HTERT RPE-1 (cell line): Measurements from ENCODE around the gene SH3RF3.
"Not testable (repeated sequence)": the region's sequence is repeated elsewhere in the genome, so short reads cannot be mapped to it uniquely, and the experiment has no call there.

Experiments
- in situ Hi-C: fragments of 300-500 bp; cut with MboI; formaldehyde crosslinking; loops from 4 replicates; pipeline ENCODE4 v1.14.3; 2020; ENCODE audit warnings: low sequenced_read_pairs

Gene SH3RF3

GRCh38 chr2:109155553-109156451 lies 26.8 kb downstream of the SH3RF3 start:
- in situ Hi-C loops: no loop called here

GRCh38 chr2:109157563-109158105 lies 28.6 kb downstream of the SH3RF3 start:
- in situ Hi-C loops: no loop called here

DNA sequence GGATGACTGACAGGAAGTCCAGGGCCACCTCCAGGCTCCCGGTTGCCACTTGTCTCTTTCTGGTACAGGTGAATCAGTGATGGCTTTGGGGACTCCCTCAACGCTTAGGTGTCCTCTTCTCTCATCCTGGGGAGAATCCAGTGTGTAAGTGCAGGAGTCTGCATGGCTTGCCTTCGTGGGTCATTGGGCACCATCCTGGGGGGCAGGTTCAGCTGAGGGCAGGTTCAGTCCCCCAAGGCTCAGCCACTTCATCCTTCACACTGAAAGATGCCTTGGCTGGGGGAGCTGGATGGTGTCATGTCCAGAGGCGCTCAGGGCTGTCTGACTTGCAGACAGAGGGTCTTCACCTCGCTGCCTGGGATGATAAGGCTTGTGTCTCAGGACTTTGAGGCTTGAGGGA lies 29.2 kb downstream of the SH3RF3 start:
- in situ Hi-C loops: no loop called here

- in situ Hi-C loops: no loop called here
Measured at GRCh38 chr2:109159096-109159495, 30.1 kb downstream of the SH3RF3 start.

- in situ Hi-C loops: no loop called here
Measured at GRCh38 chr2:109160714-109161440, 31.9 kb downstream of the SH3RF3 start.

GRCh38 chr2:109162367-109162766 lies 33.4 kb downstream of the SH3RF3 start:
- in situ Hi-C loops: not testable (repeated sequence)

DNA sequence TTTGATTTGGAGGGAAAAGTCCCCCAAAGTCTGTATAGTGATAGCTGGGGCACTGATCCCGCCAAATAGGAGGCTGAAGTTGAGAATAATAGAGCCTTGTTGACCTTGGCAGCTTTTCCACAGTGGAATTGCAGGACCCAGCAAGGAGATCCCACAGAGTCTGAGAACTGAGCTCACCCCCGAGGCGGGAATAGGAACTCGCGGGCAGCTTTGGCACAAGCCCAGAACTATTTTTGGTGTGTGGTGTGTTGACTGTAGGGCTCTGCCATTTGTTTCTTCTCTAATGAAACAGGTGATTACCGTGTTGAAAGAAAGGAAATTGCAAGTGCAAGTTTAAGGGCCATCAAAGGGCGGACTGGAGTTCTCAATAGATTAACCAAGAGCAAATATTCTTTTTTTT lies 34.0 kb downstream of the SH3RF3 start:
- in situ Hi-C loops: no loop called here

DNA sequence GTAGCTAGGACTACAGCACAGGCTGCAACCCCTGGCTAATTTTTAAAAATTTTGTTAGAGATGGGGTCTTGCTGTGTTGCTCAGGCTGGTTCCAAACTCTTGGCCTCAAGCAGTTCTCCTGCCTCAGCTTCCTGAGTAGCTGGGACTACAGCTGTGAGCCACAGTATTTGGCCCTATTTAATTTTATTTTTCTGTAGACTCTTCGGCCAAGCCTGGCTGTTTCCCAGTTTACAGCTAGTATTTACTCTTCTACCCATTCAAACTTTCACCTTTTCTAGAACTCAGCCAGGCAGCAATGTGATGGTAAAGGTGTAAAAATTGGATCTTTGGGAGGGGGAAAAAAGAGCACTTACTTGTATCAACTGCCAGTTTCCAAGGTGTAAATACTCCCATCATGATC lies 35.3 kb downstream of the SH3RF3 start:
- in situ Hi-C loops: no loop called here

DNA sequence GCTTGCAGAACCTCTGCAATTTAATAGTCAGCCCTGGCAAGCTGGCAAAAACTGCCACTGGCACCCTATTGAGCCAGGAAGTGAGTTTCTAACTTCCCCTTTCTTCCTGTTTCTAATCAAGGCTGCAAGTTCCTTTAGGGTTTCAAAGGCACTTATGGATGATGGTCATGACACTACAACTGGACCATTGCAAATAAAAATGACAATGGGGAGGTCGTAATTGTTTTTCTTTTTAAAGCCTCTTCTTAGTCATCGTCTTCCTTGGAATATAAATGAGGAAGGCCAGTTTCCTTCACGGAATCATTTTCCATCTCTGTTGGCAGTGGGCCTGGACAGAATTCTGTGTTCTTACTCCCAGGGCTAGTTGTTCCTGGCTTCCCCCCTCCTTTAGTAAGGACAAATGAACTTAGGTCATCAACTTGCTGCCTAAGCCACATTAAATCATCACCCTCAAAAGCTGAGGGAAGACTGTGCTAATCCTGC lies 35.8 kb downstream of the SH3RF3 start:
- in situ Hi-C loops: no loop called here

DNA sequence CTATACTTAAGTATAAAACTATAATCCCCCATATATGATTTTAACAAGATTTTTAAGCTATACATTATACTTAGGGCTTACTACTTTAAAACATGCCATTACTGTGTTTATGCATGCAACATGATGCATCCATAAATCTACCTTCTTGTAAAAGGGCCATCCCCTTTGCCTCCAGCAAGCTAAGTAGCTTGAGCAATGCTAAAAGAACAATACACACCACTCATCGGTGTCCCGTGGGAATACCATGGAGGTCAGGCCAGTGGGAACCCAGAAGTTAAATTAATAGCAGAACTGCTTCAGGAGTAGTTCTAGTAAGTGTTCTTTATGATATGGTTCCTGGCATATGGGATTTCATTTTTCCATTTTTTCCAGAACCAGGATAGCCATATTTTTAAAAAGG lies 37.8 kb downstream of the SH3RF3 start:
- in situ Hi-C loops: no loop called here

DNA sequence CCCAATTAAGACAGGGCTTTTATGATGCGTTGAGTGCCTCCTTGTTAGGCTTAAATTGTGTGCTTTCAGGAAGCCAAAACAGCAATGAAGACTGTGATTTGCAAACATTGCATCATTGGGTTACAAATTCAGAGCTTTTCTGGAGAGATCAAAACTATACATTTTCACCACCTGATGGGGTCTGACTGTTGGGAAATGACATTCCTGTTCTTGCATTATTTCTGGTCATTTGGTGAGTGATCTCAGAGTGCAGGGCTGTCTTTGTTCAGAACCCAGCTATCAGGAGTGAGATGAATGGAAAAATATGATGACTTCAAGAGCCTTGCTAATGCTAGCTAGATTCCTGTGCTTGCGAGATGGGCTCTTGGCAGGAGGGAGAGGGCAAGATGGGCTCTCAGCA lies 39.1 kb downstream of the SH3RF3 start:
- in situ Hi-C loops: no loop called here

DNA sequence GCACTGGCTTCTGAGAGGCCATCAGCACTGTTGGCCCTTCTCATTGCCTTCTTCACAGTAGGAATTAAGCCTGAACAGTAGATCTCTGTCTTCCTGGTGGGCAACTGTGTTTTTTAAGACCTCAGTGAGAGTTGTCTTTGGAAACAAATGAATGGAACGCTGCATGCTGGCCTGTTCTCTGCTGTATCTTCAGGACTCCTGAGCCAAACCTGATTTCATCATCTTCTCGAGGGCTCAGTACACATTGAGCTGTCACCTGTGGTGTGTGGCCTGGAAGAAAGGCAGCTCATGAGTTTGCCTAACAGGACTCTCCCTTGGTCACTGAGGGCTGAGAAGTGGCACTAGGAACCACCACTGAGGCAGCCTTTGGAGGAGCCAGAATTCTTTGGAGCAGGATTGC lies 39.7 kb downstream of the SH3RF3 start:
- in situ Hi-C loops: no loop called here

GRCh38 chr2:109170645-109171044 lies 41.6 kb downstream of the SH3RF3 start:
- in situ Hi-C loops: no loop called here

GRCh38 chr2:109171444-109172334 lies 42.7 kb downstream of the SH3RF3 start:
- in situ Hi-C loops: no loop called here

DNA sequence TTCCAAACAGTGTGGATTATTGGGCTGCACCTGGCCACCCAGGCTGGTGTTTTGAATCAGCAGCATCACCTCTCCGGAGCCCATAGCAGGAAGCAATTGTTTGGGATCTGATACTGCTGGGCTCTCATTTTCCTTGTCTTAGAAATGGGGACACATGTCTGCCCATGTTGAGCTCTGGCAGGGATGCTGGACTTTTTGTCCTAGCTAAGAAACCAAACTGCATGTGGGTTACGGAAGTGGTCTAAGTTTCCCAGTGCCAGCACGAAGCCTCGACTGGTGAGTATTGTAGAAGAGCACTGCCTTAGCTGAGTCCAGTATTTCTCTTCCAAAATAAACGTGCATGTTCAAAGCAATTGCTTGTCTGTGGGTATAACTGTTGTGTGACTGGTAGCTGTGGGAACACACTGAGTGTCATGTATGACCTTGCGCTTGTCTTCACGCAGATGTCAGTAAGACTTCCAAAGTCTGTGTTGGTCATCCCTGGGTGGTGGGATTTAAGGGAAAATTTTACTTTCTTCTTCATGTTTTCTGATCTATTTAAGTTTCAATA lies 43.6 kb downstream of the SH3RF3 start:
- in situ Hi-C loops: no loop called here

DNA sequence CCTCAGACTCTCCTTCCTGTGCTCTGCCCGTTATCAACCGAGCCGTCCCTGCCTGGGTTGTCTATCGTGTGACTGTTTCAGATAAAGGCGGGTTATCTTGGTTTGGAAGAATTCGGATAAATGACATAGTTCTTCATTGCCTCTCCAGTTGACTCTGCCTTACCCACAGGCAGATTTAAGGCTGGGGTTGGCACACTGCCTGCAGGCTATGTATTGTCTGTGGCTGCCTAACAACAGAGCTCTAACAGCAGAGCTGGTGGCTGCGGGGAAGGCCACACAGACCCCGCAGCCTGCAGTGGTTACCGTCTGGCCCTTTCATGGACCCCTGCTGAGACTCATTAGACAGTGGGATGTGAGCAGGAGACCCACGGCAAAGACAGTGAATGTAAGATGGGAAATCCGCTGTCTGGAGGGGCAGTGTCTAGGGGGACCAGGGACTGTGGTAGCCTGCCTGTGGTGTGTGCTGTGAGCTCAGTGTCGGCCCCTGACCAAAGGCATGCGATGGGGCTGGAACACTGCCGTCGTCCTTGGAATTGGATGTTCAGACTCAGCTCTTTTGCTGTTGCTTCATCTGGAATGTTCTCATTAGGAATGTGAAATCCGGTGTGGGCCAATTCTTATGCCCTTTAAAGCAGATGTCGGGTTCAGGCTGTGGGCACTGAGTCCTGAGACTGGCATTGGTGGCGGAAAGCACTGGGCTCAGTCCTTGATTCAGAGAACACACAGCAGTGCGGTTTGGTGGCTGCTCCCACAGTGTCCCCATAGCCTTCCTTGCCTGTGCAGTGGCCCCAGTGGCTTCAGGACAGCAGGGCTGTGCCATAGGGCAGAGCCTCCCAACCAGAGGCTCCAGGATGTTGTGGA lies 44.5 kb downstream of the SH3RF3 start:
- in situ Hi-C loops: no loop called here

- in situ Hi-C loops: no loop called here
Measured at GRCh38 chr2:109174214-109174613, 45.2 kb downstream of the SH3RF3 start.

DNA sequence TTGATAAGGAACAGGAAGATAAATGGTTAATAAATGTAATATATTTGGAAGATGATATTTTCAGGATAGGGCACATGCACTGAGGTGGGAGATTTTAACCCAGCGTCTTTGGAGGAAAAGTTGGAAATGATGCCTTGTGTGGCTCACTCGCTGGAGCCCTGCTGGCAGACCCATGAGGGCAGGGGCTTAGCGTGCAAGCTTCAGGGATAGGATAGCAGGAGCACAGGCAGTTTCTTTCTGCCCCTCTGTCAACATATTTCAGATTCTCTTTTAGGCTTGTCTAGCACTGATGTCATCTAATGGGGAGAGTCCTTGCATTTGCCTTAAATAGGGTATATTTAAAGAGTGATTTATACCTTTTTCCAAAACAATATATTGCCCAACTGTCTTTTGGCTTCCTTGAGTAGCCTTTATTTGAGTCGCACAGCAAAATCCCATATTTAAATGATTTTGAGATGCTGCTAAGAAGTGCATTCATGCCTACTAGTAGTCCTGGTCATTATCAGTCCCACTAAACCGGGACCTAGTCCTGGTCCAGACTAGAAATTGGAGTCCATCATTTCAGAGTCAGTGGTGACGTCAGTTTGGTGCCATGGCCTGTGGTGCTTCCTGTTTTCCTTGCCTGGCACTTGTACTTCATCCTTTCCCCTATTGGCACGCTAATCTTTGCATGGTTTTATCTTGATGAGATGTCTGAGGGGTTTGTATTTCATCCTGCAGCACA lies 45.8 kb downstream of the SH3RF3 start:
- in situ Hi-C loops: no loop called here

DNA sequence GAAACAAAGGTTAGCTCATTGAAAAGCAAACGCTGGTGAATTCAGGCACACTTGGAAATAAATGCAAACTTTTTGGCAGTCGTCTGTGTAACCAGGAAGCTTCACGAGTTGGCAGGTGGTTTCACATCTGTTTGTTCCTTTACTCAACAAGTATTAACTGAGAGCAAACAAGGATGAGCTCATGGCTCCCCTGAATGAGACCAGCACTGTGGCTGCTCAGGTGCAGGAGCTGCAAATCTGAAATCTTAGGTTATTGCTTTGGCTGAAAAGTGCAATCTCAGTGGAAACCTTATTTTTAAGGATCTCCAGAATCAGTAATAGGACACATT lies 46.3 kb downstream of the SH3RF3 start:
- in situ Hi-C loops: no loop called here
